WTC11 (cell line): Measurements from ENCODE around the gene RNF44.

Experiments used
- CREM ChIP-seq: sonication (generic); formaldehyde crosslinking; IDR thresholded peaks from 2 replicates; pipeline ENCODE4 v1.8.1; 2022; ENCODE audit warnings: mild to moderate bottlenecking, missing genetic modification reagents, moderate library complexity
- TF ChIP-seq, protein P1 (sequence below): sonication (generic); formaldehyde crosslinking; IDR thresholded peaks from 2 replicates; pipeline ENCODE4 v1.8.1; 2023; ENCODE audit warnings: mild to moderate bottlenecking, missing genetic modification reagents

DNA sequence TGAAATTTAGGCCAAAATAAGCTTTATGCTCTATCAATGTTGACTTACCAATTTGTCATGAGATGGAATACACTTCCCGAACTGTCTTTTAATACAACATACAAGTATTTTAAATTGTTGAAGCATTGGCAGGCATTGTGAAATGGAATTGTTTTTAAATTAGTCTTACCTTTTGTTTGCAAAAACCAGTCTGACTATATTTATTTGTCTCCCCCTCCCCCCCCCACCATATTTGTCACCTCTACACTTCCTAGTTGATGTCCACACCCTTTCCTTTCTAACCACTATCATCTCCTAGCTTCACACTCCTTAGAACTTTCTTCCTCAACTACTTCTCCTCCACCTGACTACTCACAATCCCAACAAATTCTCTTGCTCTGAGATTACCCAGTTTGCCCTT lies 48.1 kb downstream of the RNF44 start:
- TF ChIP-seq, protein P1, sequence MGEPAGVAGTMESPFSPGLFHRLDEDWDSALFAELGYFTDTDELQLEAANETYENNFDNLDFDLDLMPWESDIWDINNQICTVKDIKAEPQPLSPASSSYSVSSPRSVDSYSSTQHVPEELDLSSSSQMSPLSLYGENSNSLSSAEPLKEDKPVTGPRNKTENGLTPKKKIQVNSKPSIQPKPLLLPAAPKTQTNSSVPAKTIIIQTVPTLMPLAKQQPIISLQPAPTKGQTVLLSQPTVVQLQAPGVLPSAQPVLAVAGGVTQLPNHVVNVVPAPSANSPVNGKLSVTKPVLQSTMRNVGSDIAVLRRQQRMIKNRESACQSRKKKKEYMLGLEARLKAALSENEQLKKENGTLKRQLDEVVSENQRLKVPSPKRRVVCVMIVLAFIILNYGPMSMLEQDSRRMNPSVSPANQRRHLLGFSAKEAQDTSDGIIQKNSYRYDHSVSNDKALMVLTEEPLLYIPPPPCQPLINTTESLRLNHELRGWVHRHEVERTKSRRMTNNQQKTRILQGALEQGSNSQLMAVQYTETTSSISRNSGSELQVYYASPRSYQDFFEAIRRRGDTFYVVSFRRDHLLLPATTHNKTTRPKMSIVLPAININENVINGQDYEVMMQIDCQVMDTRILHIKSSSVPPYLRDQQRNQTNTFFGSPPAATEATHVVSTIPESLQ (CRISPR knock-in tag) = no peak
- TF ChIP-seq CREM (CRISPR knock-in tag) = no peak
